B cell (primary cell): ENCODE data around the gene SEC14L5. TPM values are rescaled to one million over a fixed set of nuclear protein-coding genes. Genes with fewer than 3 reads are reported as not detected.

ENCODE experiments used
- ATAC-seq: fragments of 200-7000 bp; cut with Tn5 transposase; one replicate; pipeline ENCODE4 v1.10.0; 2021; ENCODE audit warnings: low read depth, mild to moderate bottlenecking, moderate number of reproducible peaks, moderate library complexity
- CTCF ChIA-PET: fragments of 350-600 bp; sonication (Branson Sonifier 250); formaldehyde crosslinking; loops from one replicate; lab custom pipeline; 2021; ENCODE audit warnings: antibody characterized with exemption, inconsistent platforms; lab: Charles Lee
- POLR2A ChIA-PET: fragments of 350-600 bp; sonication (Branson Sonifier 250); formaldehyde crosslinking; loops from one replicate; lab custom pipeline; 2021; ENCODE audit warnings: antibody characterized with exemption; lab: Charles Lee
- DNase-seq: peaks from one replicate; pipeline ENCODE4 v3.0.0; 2013
- H2AFZ ChIP-seq: 2 replicates; pipeline ENCODE4 v1.6.1; 2012; ENCODE audit warnings: mild to moderate bottlenecking, low read depth, low read length; ENCODE audit not compliant: insufficient read depth, poor library complexity, severe bottlenecking
- H3K27ac ChIP-seq, 2 donors: 1 replicate in 1 of 2; 2 replicates in 1 of 2; pipeline ENCODE4 v1.5.1; 2012 to 2013; ENCODE audit warnings: low read length in 2 of 2, mild to moderate bottlenecking in 2 of 2, moderate library complexity in 1 of 2
- H3K27me3 ChIP-seq, 4 experiments: fragments of 200-600 bp in 1 of 4; sonication (generic) in 1 of 4; replicated peaks in 1 of 4; 1 replicate in 2 of 4; 2 replicates in 2 of 4; pipeline versions ENCODE4 v1.6.1 to v1.7.0; 2013 to 2016; ENCODE audit warnings: low read length in 3 of 4, mild to moderate bottlenecking in 2 of 4, mixed read lengths in 1 of 4, moderate library complexity in 1 of 4; ENCODE audit not compliant: insufficient read depth in 4 of 4, control insufficient read depth in 3 of 4; ENCODE audit errors: control extremely low read depth in 1 of 4
- H3K36me3 ChIP-seq, 2 experiments: replicated peaks in 1 of 2; 1 replicate in 1 of 2; 2 replicates in 1 of 2; pipeline versions ENCODE4 v1.6.1 to v1.7.1; 2013; ENCODE audit warnings: low read length in 1 of 2; ENCODE audit not compliant: insufficient read depth in 2 of 2, control insufficient read depth in 1 of 2; ENCODE audit errors: control extremely low read depth in 1 of 2, extremely low read depth in 1 of 2
- H3K4me1 ChIP-seq, 2 donors: fragments of 200-600 bp in 1 of 2; sonication (generic) in 1 of 2; 1 replicate in 1 of 2; 2 replicates in 1 of 2; pipeline versions ENCODE4 v1.5.1 to v1.6.1; 2013 to 2017; ENCODE audit warnings: low read length in 2 of 2; ENCODE audit not compliant: control insufficient read depth in 2 of 2, insufficient read depth in 2 of 2
- H3K4me2 ChIP-seq: replicated peaks from 2 replicates; pipeline ENCODE3; 2012; ENCODE audit warnings: mild to moderate bottlenecking, low read depth, low read length; ENCODE audit not compliant: poor library complexity, severe bottlenecking
- H3K4me3 ChIP-seq, 5 experiments: fragments of 200-600 bp in 1 of 5; sonication (generic) in 1 of 5; 1 replicate in 3 of 5; 2 replicates in 2 of 5; pipeline versions ENCODE4 v1.5.1 to v1.7.0; 2011 to 2016; ENCODE audit warnings: low read length in 4 of 5, mild to moderate bottlenecking in 4 of 5, low read depth in 2 of 5, control low read depth in 1 of 5, moderate library complexity in 1 of 5; ENCODE audit not compliant: insufficient read depth in 1 of 5; ENCODE audit errors: control extremely low read depth in 1 of 5, extremely low read depth in 1 of 5
- H3K79me2 ChIP-seq: fragments of 200-600 bp; sonication (generic); one replicate; pipeline ENCODE4 v1.6.0; 2016; ENCODE audit warnings: low read length; ENCODE audit not compliant: control insufficient read depth, insufficient read depth
- H3K9ac ChIP-seq: fragments of 200-600 bp; sonication (generic); 2 replicates; pipeline ENCODE4 v1.6.1; 2017; ENCODE audit warnings: mild to moderate bottlenecking, low read length, moderate library complexity
- H3K9me3 ChIP-seq, 3 donors: one replicate each; pipeline versions ENCODE4 v1.6.1 to v1.7.1; 2013; ENCODE audit warnings: low read length in 2 of 3; ENCODE audit not compliant: control insufficient read depth in 2 of 3, insufficient read depth in 1 of 3; ENCODE audit errors: control extremely low read depth in 1 of 3
- H4K20me1 ChIP-seq: 2 replicates; pipeline ENCODE4 v1.6.0; 2012; ENCODE audit warnings: mild to moderate bottlenecking, low read length; ENCODE audit not compliant: insufficient read depth, control insufficient read depth, poor library complexity, severe bottlenecking
- H3K27ac Mint-ChIP-seq: one replicate; pipeline ENCODE4 v1.8.0; 2021; ENCODE audit warnings: mixed read lengths
- H3K27me3 Mint-ChIP-seq: one replicate; pipeline ENCODE4 v1.8.0; 2021; ENCODE audit warnings: mixed read lengths
- H3K4me1 Mint-ChIP-seq: one replicate; pipeline ENCODE4 v1.8.0; 2021; ENCODE audit warnings: mixed read lengths
- H3K4me3 Mint-ChIP-seq: one replicate; pipeline ENCODE4 v1.8.0; 2021; ENCODE audit warnings: mixed read lengths
- H3K9me3 Mint-ChIP-seq: one replicate; pipeline ENCODE4 v1.8.0; 2022; ENCODE audit warnings: mixed read lengths; ENCODE audit not compliant: insufficient read depth
- CTCF ChIP-seq: fragments of 200-600 bp; IDR thresholded peaks from one replicate; pipeline ENCODE4 v1.8.0; 2022; ENCODE audit warnings: antibody characterized with exemption, mild to moderate bottlenecking
- EZH2 ChIP-seq: IDR thresholded peaks from 2 replicates; pipeline ENCODE4 v1.6.1; 2012; ENCODE audit warnings: borderline replicate concordance, low read depth, mild to moderate bottlenecking, moderate library complexity, low read length; ENCODE audit not compliant: insufficient read depth, poor library complexity, severe bottlenecking
- WGBS: methylation state at CpG from one replicate; pipeline ENCODE4 v1.1.5; 2013; ENCODE audit warnings: missing lambda C conversion rate; ENCODE audit not compliant: insufficient coverage; 5-methylcytosine and 5-hydroxymethylcytosine counted together
- intact Hi-C: fragments of 100-400 bp; cut with micrococcal nuclease; formaldehyde crosslinking; loops from one replicate; pipeline ENCODE4 v1.10.0; 2022
- polyA plus RNA-seq: library from polyadenylated mRNA; depleted of rRNA; stranded (reverse); fragments of >200 nt; gene quantifications from 2 replicates; pipeline ENCODE4 v1.2.3, GENCODE V29; 2012
- total RNA-seq, 2 donors: library from RNA; stranded (reverse); fragments of 120-200 nt in 1 of 2; gene quantifications; 1 replicate in 1 of 2; 2 replicates in 1 of 2; pipeline versions ENCODE4 v1.2.3 to v1.2.4, GENCODE V29; 2013 to 2022

SEC14L5 gene
- total and polyA plus RNA-seq, 2 donors (not counting 1 experiment from before 2014, with no cell fraction given): not detected

- TF ChIP-seq CTCF: no peak
- TF ChIP-seq EZH2: no peak
- H3K4me2 ChIP-seq: no peak overlapping the region
- H3K4me1 ChIP-seq: peaks cover 6% of the 10 kb centered on the region in 2 donors
- H3K79me2 ChIP-seq: no peaks in the 10 kb centered on the region
- 80% methylated on average over 4 of the region's 6 CpGs for WGBS
- H2AFZ ChIP-seq: no peak overlapping the region
- no peak overlapping the region for H3K4me3 ChIP-seq
- H3K27me3 Mint-ChIP-seq: peaks cover 10% of the 10 kb centered on the region
- H3K27ac Mint-ChIP-seq: no peak overlapping the region
- H3K4me1 Mint-ChIP-seq: peaks cover 7% of the 10 kb centered on the region
- no peak for ATAC-seq
- DNase-seq: no peak
- no peaks in the 10 kb centered on the region for H3K36me3 ChIP-seq
- H3K9me3 Mint-ChIP-seq: no peaks in the 10 kb centered on the region
- H4K20me1 ChIP-seq: no peaks in the 10 kb centered on the region
- no peak overlapping the region for H3K27ac ChIP-seq
- H3K9me3 ChIP-seq: no peaks in the 10 kb centered on the region
- intact Hi-C loops: no loop called here
- H3K4me3 Mint-ChIP-seq: no peak overlapping the region
- CTCF ChIA-PET: no interaction called here
- POLR2A ChIA-PET: no interaction called here
- H3K27me3 ChIP-seq: peaks cover 0 to 7% (median 0%) of the 10 kb centered on the region in 4 experiments
- H3K9ac ChIP-seq: no peak overlapping the region
These were observed 108.4 kb downstream of the SEC14L5 start for GRCh38 chr16:5066511-5066910.

Other genes starting within 250 kb of the SEC14L5 start
- gene ANKS3, start 224.1 kb upstream of the SEC14L5 start, total RNA-seq: 31.9 and 36.2 TPM in 2 replicates
- gene ANKS3, start 224.1 kb upstream of the SEC14L5 start, polyA plus RNA-seq: 26.5 and 38.4 TPM in 2 replicates
- 0.19 and 0.44 TPM in 2 replicates for gene DNAAF8, start 223.8 kb upstream of the SEC14L5 start, total RNA-seq
- 0.09 TPM in 1 of 2 replicates, not detected in the other for gene DNAAF8, start 223.8 kb upstream of the SEC14L5 start, polyA plus RNA-seq
- gene ZNF500, start 191.2 kb upstream of the SEC14L5 start, total RNA-seq: 26.5 and 35.7 TPM in 2 replicates
- 11.0 and 12.0 TPM in 2 replicates for gene ZNF500, start 191.2 kb upstream of the SEC14L5 start, polyA plus RNA-seq
- gene SEPTIN12, start 170.0 kb upstream of the SEC14L5 start, total RNA-seq: not detected in 2 replicates
- 0.07 TPM in 1 of 2 replicates, not detected in the other for gene SEPTIN12, start 170.0 kb upstream of the SEC14L5 start, polyA plus RNA-seq
- not detected in 2 replicates for gene SMIM22, start 163.0 kb upstream of the SEC14L5 start, total RNA-seq
- gene SMIM22, start 163.0 kb upstream of the SEC14L5 start, polyA plus RNA-seq: not detected in 2 replicates
- 9.2 and 10.5 TPM in 2 replicates for gene ROGDI, start 155.7 kb upstream of the SEC14L5 start, total RNA-seq
- gene ROGDI, start 155.7 kb upstream of the SEC14L5 start, polyA plus RNA-seq: 31.9 and 34.9 TPM in 2 replicates
- gene GLYR1, start 111.0 kb upstream of the SEC14L5 start, total RNA-seq: 137 and 147 TPM in 2 replicates
- 34.0 and 40.6 TPM in 2 replicates for gene GLYR1, start 111.0 kb upstream of the SEC14L5 start, polyA plus RNA-seq
- gene UBN1, start 110.8 kb upstream of the SEC14L5 start, total RNA-seq: 38.1 and 41.9 TPM in 2 replicates
- gene UBN1, start 110.8 kb upstream of the SEC14L5 start, polyA plus RNA-seq: 16.6 and 23.7 TPM in 2 replicates
- gene PPL, start 21.2 kb upstream of the SEC14L5 start, total RNA-seq: not detected in 2 replicates
- gene PPL, start 21.2 kb upstream of the SEC14L5 start, polyA plus RNA-seq: 0.07 TPM in 1 of 2 replicates, not detected in the other
- gene NAGPA, start 75.6 kb downstream of the SEC14L5 start, total RNA-seq: 38.4 and 43.3 TPM in 2 replicates
- 33.4 and 38.6 TPM in 2 replicates for gene NAGPA, start 75.6 kb downstream of the SEC14L5 start, polyA plus RNA-seq
- gene C16orf89, start 107.6 kb downstream of the SEC14L5 start, total RNA-seq: not detected in 2 replicates
- not detected in 2 replicates for gene C16orf89, start 107.6 kb downstream of the SEC14L5 start, polyA plus RNA-seq
- 24.2 and 26.3 TPM in 2 replicates for gene ALG1, start 113.5 kb downstream of the SEC14L5 start, total RNA-seq
- 10.8 and 12.2 TPM in 2 replicates for gene ALG1, start 113.5 kb downstream of the SEC14L5 start, polyA plus RNA-seq
- 7.8 and 10.3 TPM in 2 replicates for gene EEF2KMT, start 139.5 kb downstream of the SEC14L5 start, total RNA-seq
- gene EEF2KMT, start 139.5 kb downstream of the SEC14L5 start, polyA plus RNA-seq: 5.8 and 8.0 TPM in 2 replicates